ENCODE measurements around the gene FIG4.

Gene FIG4

GRCh38 chr6:109738255-109738654 is 47.2 kb downstream of the FIG4 start:
- Histone ChIP-seq H3K14ac (ENCODE audit: low read length) (no peak overlapping the region), H3K23ac (ENCODE audit: low read length) (no peak overlapping the region), H3K9ac (ENCODE audit: low read length) (no peak overlapping the region), H3K36me3 (ENCODE audit: control insufficient read depth in 1 of 2, insufficient read depth in 2 of 2, low read length in 2 of 2) (peaks cover 0 to 2% of the 10 kb centered on the region in 2 experiments), H3K79me1 (ENCODE audit: low read length) (no peaks in the 10 kb centered on the region), H3K79me2 (ENCODE audit: control insufficient read depth, insufficient read depth, low read length, poor library complexity) (no peaks in the 10 kb centered on the region), H3K4ac (ENCODE audit: low read depth, low read length) (no peak overlapping the region), H2BK5ac (ENCODE audit: low read depth, low read length, poor library complexity) (no peak overlapping the region), H3K4me3 (ENCODE audit: low read depth, low read length) (no peak overlapping the region), H4K91ac (ENCODE audit: low read depth, low read length) (no peak overlapping the region), H3K27ac (ENCODE audit: low read depth, low read length) (no peak overlapping the region), H3K9me3 (ENCODE audit: insufficient read depth, low read depth, low read length) (no peaks in the 10 kb centered on the region), H3K4me1 (ENCODE audit: control insufficient read depth in 1 of 2, insufficient read depth in 2 of 2, low read length in 2 of 2) (no peaks in the 10 kb centered on the region), H3K18ac (ENCODE audit: low read length) (no peak overlapping the region), H2BK12ac (ENCODE audit: low read length) (no peak overlapping the region), H2BK120ac (ENCODE audit: insufficient read depth, low read length, poor library complexity) (no peak overlapping the region), H2AFZ (ENCODE audit: insufficient read depth, low read length, poor library complexity) (no peak overlapping the region), H4K12ac (ENCODE audit: low read depth, low read length) (no peak overlapping the region), H4K8ac (ENCODE audit: low read depth, low read length) (no peak overlapping the region), H3K4me2 (ENCODE audit: low read length) (no peak overlapping the region), H2AK5ac (ENCODE audit: low read length) (no peak overlapping the region), H3K27me3 (ENCODE audit: insufficient read depth, low read length) (no peaks in the 10 kb centered on the region)
- no peak for DNase-seq
- no CpG with 5 or more reads among the region's 1 CpG for WGBS (ENCODE audit: extremely low coverage, insufficient coverage, insufficient read length)

GRCh38 chr6:109738667-109739066 is 47.6 kb downstream of the FIG4 start:
- H3K36me3 ChIP-seq (ENCODE audit: control insufficient read depth in 1 of 2, insufficient read depth in 2 of 2, low read length in 2 of 2) = peaks cover 0 to 2% of the 10 kb centered on the region in 2 experiments
- no peak overlapping the region for H3K14ac ChIP-seq (ENCODE audit: low read length)
- no peak overlapping the region for H3K4me2 ChIP-seq (ENCODE audit: low read length)
- no peaks in the 10 kb centered on the region for H3K79me1 ChIP-seq (ENCODE audit: low read length)
- H3K79me2 ChIP-seq (ENCODE audit: control insufficient read depth, insufficient read depth, low read length, poor library complexity) = no peaks in the 10 kb centered on the region
- no peak overlapping the region for H4K12ac ChIP-seq (ENCODE audit: low read depth, low read length)
- H2BK12ac ChIP-seq (ENCODE audit: low read length) = no peak overlapping the region
- H3K4ac ChIP-seq (ENCODE audit: low read depth, low read length) = no peak overlapping the region
- WGBS (ENCODE audit: extremely low coverage, insufficient coverage, insufficient read length) = no CpG with 5 or more reads among the region's 2 CpGs
- DNase-seq = no peak
- H3K9me3 ChIP-seq (ENCODE audit: insufficient read depth, low read depth, low read length) = no peaks in the 10 kb centered on the region
- H3K27ac ChIP-seq (ENCODE audit: low read depth, low read length) = no peak overlapping the region
- H3K9ac ChIP-seq (ENCODE audit: low read length) = no peak overlapping the region
- no peak overlapping the region for H4K91ac ChIP-seq (ENCODE audit: low read depth, low read length)
- H3K23ac ChIP-seq (ENCODE audit: low read length) = no peak overlapping the region
- H3K4me1 ChIP-seq (ENCODE audit: control insufficient read depth in 1 of 2, insufficient read depth in 2 of 2, low read length in 2 of 2) = no peaks in the 10 kb centered on the region
- H2BK120ac ChIP-seq (ENCODE audit: insufficient read depth, low read length, poor library complexity) = no peak overlapping the region
- H2AK5ac ChIP-seq (ENCODE audit: low read length) = no peak overlapping the region
- H3K18ac ChIP-seq (ENCODE audit: low read length) = no peak overlapping the region
- no peak overlapping the region for H2AFZ ChIP-seq (ENCODE audit: insufficient read depth, low read length, poor library complexity)
- H2BK5ac ChIP-seq (ENCODE audit: low read depth, low read length, poor library complexity) = no peak overlapping the region
- H3K27me3 ChIP-seq (ENCODE audit: insufficient read depth, low read length) = no peaks in the 10 kb centered on the region
- no peak overlapping the region for H4K8ac ChIP-seq (ENCODE audit: low read depth, low read length)
- no peak overlapping the region for H3K4me3 ChIP-seq (ENCODE audit: low read depth, low read length)

- Histone ChIP-seq H3K4me1 (ENCODE audit: control insufficient read depth in 1 of 2, insufficient read depth in 2 of 2, low read length in 2 of 2) (no peaks in the 10 kb centered on the region), H3K23ac (ENCODE audit: low read length) (no peak overlapping the region), H2BK5ac (ENCODE audit: low read depth, low read length, poor library complexity) (no peak overlapping the region), H2AFZ (ENCODE audit: insufficient read depth, low read length, poor library complexity) (no peak overlapping the region), H3K14ac (ENCODE audit: low read length) (no peak overlapping the region), H2AK5ac (ENCODE audit: low read length) (no peak overlapping the region), H3K36me3 (ENCODE audit: control insufficient read depth in 1 of 2, insufficient read depth in 2 of 2, low read length in 2 of 2) (peaks cover 0 to 2% of the 10 kb centered on the region in 2 experiments), H3K4me2 (ENCODE audit: low read length) (no peak overlapping the region), H4K12ac (ENCODE audit: low read depth, low read length) (no peak overlapping the region), H3K27ac (ENCODE audit: low read depth, low read length) (no peak overlapping the region), H3K9me3 (ENCODE audit: insufficient read depth, low read depth, low read length) (no peaks in the 10 kb centered on the region), H2BK12ac (ENCODE audit: low read length) (no peak overlapping the region), H3K79me2 (ENCODE audit: control insufficient read depth, insufficient read depth, low read length, poor library complexity) (no peaks in the 10 kb centered on the region), H3K79me1 (ENCODE audit: low read length) (no peaks in the 10 kb centered on the region), H3K27me3 (ENCODE audit: insufficient read depth, low read length) (no peaks in the 10 kb centered on the region), H4K91ac (ENCODE audit: low read depth, low read length) (no peak overlapping the region), H3K4me3 (ENCODE audit: low read depth, low read length) (no peak overlapping the region), H4K8ac (ENCODE audit: low read depth, low read length) (no peak overlapping the region), H2BK120ac (ENCODE audit: insufficient read depth, low read length, poor library complexity) (no peak overlapping the region), H3K18ac (ENCODE audit: low read length) (no peak overlapping the region), H3K4ac (ENCODE audit: low read depth, low read length) (no peak overlapping the region), H3K9ac (ENCODE audit: low read length) (no peak overlapping the region)
- no CpG with 5 or more reads among the region's 3 CpGs for WGBS (ENCODE audit: extremely low coverage, insufficient coverage, insufficient read length)
- DNase-seq = no peak
Observed at GRCh38 chr6:109739686-109740085, 48.6 kb downstream of the FIG4 start.

- no peak overlapping the region for H4K91ac ChIP-seq (ENCODE audit: low read depth, low read length)
- DNase-seq = no peak
- H3K9me3 ChIP-seq (ENCODE audit: insufficient read depth, low read depth, low read length) = no peaks in the 10 kb centered on the region
- no peak overlapping the region for H4K8ac ChIP-seq (ENCODE audit: low read depth, low read length)
- no peaks in the 10 kb centered on the region for H3K79me2 ChIP-seq (ENCODE audit: control insufficient read depth, insufficient read depth, low read length, poor library complexity)
- no peak overlapping the region for H3K4me3 ChIP-seq (ENCODE audit: low read depth, low read length)
- H3K18ac ChIP-seq (ENCODE audit: low read length) = no peak overlapping the region
- no peak overlapping the region for H2AFZ ChIP-seq (ENCODE audit: insufficient read depth, low read length, poor library complexity)
- WGBS (ENCODE audit: extremely low coverage, insufficient coverage, insufficient read length) = no CpG with 5 or more reads among the region's 7 CpGs
- H3K4me2 ChIP-seq (ENCODE audit: low read length) = no peak overlapping the region
- H3K23ac ChIP-seq (ENCODE audit: low read length) = no peak overlapping the region
- no peak overlapping the region for H2AK5ac ChIP-seq (ENCODE audit: low read length)
- no peaks in the 10 kb centered on the region for H3K27me3 ChIP-seq (ENCODE audit: insufficient read depth, low read length)
- no peak overlapping the region for H2BK5ac ChIP-seq (ENCODE audit: low read depth, low read length, poor library complexity)
- no peaks in the 10 kb centered on the region for H3K4me1 ChIP-seq (ENCODE audit: control insufficient read depth in 1 of 2, insufficient read depth in 2 of 2, low read length in 2 of 2)
- H3K14ac ChIP-seq (ENCODE audit: low read length) = no peak overlapping the region
- H2BK120ac ChIP-seq (ENCODE audit: insufficient read depth, low read length, poor library complexity) = no peak overlapping the region
- peaks cover 0 to 2% of the 10 kb centered on the region in 2 experiments for H3K36me3 ChIP-seq (ENCODE audit: control insufficient read depth in 1 of 2, insufficient read depth in 2 of 2, low read length in 2 of 2)
- H3K4ac ChIP-seq (ENCODE audit: low read depth, low read length) = no peak overlapping the region
- H2BK12ac ChIP-seq (ENCODE audit: low read length) = no peak overlapping the region
- no peak overlapping the region for H3K27ac ChIP-seq (ENCODE audit: low read depth, low read length)
- H3K9ac ChIP-seq (ENCODE audit: low read length) = no peak overlapping the region
- no peaks in the 10 kb centered on the region for H3K79me1 ChIP-seq (ENCODE audit: low read length)
- H4K12ac ChIP-seq (ENCODE audit: low read depth, low read length) = no peak overlapping the region
Observed at GRCh38 chr6:109740787-109741186, 49.7 kb downstream of the FIG4 start.
